HepG2 (cell line): ENCODE results near the gene SNAI1. TPM values are rescaled to one million over a fixed set of nuclear protein-coding genes. Genes with fewer than 3 reads are reported as not detected.

Experiments used
- AGO2 ChIP-seq: fragments of 200-400 bp; formaldehyde crosslinking; optimal IDR thresholded peaks from 2 replicates; pipeline ENCODE3; 2017; ENCODE audit warnings: mild to moderate bottlenecking, low read depth, low read length, moderate library complexity
- ASH2L ChIP-seq: fragments of 300-600, 200-600 bp; sonication (generic); IDR thresholded peaks from 2 replicates; pipeline ENCODE4 v1.7.0; 2017; ENCODE audit warnings: low read depth, mild to moderate bottlenecking, moderate library complexity, mixed read lengths, low read length; ENCODE audit not compliant: insufficient read length
- ATF7-NPFF ChIP-seq: sonication (generic); formaldehyde crosslinking; IDR thresholded peaks from 2 replicates; pipeline ENCODE4 v1.8.1; 2023; ENCODE audit warnings: mild to moderate bottlenecking, low read depth, missing genetic modification reagents, moderate library complexity
- BRCA1 ChIP-seq: sonication (generic); formaldehyde crosslinking; IDR thresholded peaks from 2 replicates; pipeline ENCODE4 v1.4.0; 2020; ENCODE audit warnings: missing genetic modification reagents
- CCDC6 ChIP-seq: sonication (generic); formaldehyde crosslinking; IDR thresholded peaks from 2 replicates; pipeline ENCODE4 v1.8.1; 2022; ENCODE audit warnings: mild to moderate bottlenecking, missing genetic modification reagents, moderate library complexity
- CREB1 ChIP-seq, 2 experiments: fragments of 450-650 bp in 1 of 2; IDR thresholded peaks; 2 replicates each; pipeline ENCODE4 v1.6.1; 2016 to 2017; ENCODE audit warnings: control low read depth in 1 of 2, mild to moderate bottlenecking in 1 of 2, missing compliant biosample characterization in 1 of 2, missing genetic modification characterization in 1 of 2
- DNMT3B ChIP-seq: conservative IDR thresholded peaks from 2 replicates; pipeline ENCODE4 v1.6.1; 2016; ENCODE audit warnings: missing biosample characterization, control low read depth
- EP300 ChIP-seq, 3 experiments: sonication (generic) in 1 of 3; formaldehyde crosslinking in 1 of 3; IDR thresholded peaks; 2 replicates each; pipeline versions ENCODE4 v1.5.1 to v1.6.1; 2011 to 2020; ENCODE audit warnings: low read depth in 2 of 3, low read length in 2 of 3, borderline replicate concordance in 1 of 3, improper control_type of control experiment in 1 of 3, mild to moderate bottlenecking in 1 of 3, missing genetic modification reagents in 1 of 3, moderate library complexity in 1 of 3
- GABPB1 ChIP-seq: IDR thresholded peaks from 2 replicates; pipeline ENCODE4 v1.6.1; 2016; ENCODE audit warnings: mild to moderate bottlenecking, missing genetic modification reagents, moderate library complexity, missing compliant biosample characterization
- HMGA1 ChIP-seq: sonication (generic); formaldehyde crosslinking; conservative IDR thresholded peaks from 2 replicates; pipeline ENCODE4 v1.4.0; 2020; ENCODE audit warnings: missing genetic modification reagents
- KLF11 ChIP-seq: IDR thresholded peaks from 2 replicates; pipeline ENCODE4 v1.6.1; 2016; ENCODE audit warnings: missing compliant biosample characterization
- NR2C2 ChIP-seq: sonication (generic); formaldehyde crosslinking; IDR thresholded peaks from 2 replicates; pipeline ENCODE4 v1.4.0; 2020; ENCODE audit warnings: missing genetic modification reagents, mild to moderate bottlenecking, moderate library complexity, borderline replicate concordance
- NR2F6 ChIP-seq, 2 experiments: IDR thresholded peaks; 2 replicates each; pipeline ENCODE4 v1.6.1; 2016; ENCODE audit warnings: antibody characterized with exemption in 1 of 2, mild to moderate bottlenecking in 1 of 2
- PRPF4 ChIP-seq: fragments of 200-400 bp; formaldehyde crosslinking; IDR thresholded peaks from 2 replicates; pipeline ENCODE4 v1.6.1; 2016; ENCODE audit warnings: low read length, low read depth; ENCODE audit not compliant: poor library complexity, severe bottlenecking
- RBFOX2 ChIP-seq: fragments of 200-400 bp; formaldehyde crosslinking; IDR thresholded peaks from 2 replicates; pipeline ENCODE4 v1.6.1; 2017; ENCODE audit warnings: low read depth, mild to moderate bottlenecking, low read length
- RORA ChIP-seq: sonication (generic); formaldehyde crosslinking; IDR thresholded peaks from 2 replicates; pipeline ENCODE4 v1.5.0; 2020; ENCODE audit warnings: mild to moderate bottlenecking, missing genetic modification reagents, moderate library complexity
- SIN3A ChIP-seq: IDR thresholded peaks from 2 replicates; pipeline ENCODE4 v1.6.1; 2011; ENCODE audit warnings: low read depth, mild to moderate bottlenecking, control low read depth, low read length, borderline replicate concordance
- SIN3B ChIP-seq: fragments of 150-350 bp; IDR thresholded peaks from 2 replicates; pipeline ENCODE4 v1.6.1; 2014; ENCODE audit warnings: low read length
- SUZ12 ChIP-seq: fragments of 150-350 bp; IDR thresholded peaks from 2 replicates; pipeline ENCODE4 v1.6.1; 2014; ENCODE audit warnings: low read depth, low read length
- TEF ChIP-seq: sonication (generic); formaldehyde crosslinking; IDR thresholded peaks from 2 replicates; pipeline ENCODE4 v1.5.0; 2020; ENCODE audit warnings: missing genetic modification reagents
- TP53 ChIP-seq: sonication (generic); formaldehyde crosslinking; conservative IDR thresholded peaks from 2 replicates; pipeline ENCODE4 v1.4.0; 2020; ENCODE audit warnings: missing genetic modification reagents
- ZBTB21 ChIP-seq: sonication (generic); formaldehyde crosslinking; IDR thresholded peaks from 2 replicates; pipeline ENCODE4 v1.4.0; 2020; ENCODE audit warnings: missing genetic modification reagents
- ZKSCAN8 ChIP-seq: IDR thresholded peaks from 2 replicates; pipeline ENCODE4 v1.6.1; 2016; ENCODE audit warnings: borderline replicate concordance, missing genetic modification reagents, missing compliant biosample characterization
- ZNF232 ChIP-seq: sonication (generic); formaldehyde crosslinking; IDR thresholded peaks from 2 replicates; pipeline ENCODE4 v1.4.0; 2020; ENCODE audit warnings: missing genetic modification reagents, borderline replicate concordance
- ZNF362 ChIP-seq: sonication (generic); formaldehyde crosslinking; IDR thresholded peaks from 2 replicates; pipeline ENCODE4 v1.4.0; 2020; ENCODE audit warnings: missing genetic modification reagents, mild to moderate bottlenecking, borderline replicate concordance
- ZNF432 ChIP-seq: sonication (generic); formaldehyde crosslinking; IDR thresholded peaks from 2 replicates; pipeline ENCODE4 v1.5.0; 2020; ENCODE audit warnings: missing genetic modification reagents, mild to moderate bottlenecking, borderline replicate concordance
- ZNF607 ChIP-seq: sonication (generic); formaldehyde crosslinking; IDR thresholded peaks from 2 replicates; pipeline ENCODE4 v1.5.1; 2020; ENCODE audit warnings: missing genetic modification reagents, mild to moderate bottlenecking, borderline replicate concordance
- polyA plus RNA-seq, 8 experiments: library from polyadenylated mRNA; depleted of rRNA in 3 of 8; stranded (reverse) in 7 of 8; unstranded in 1 of 8; fragments of >200 nt; fragmentation: Illumina TruSeq in 4 of 8; extraction: Trizol in 4 of 8; gene quantifications; 2 replicates each; pipeline versions ENCODE4 v1.2.1 to v1.2.3, GENCODE V29; 2011 to 2016; ENCODE audit warnings: low read depth in 4 of 8, missing spikeins in 1 of 8, mixed read lengths in 1 of 8; ENCODE audit not compliant: insufficient read depth in 1 of 8
- total RNA-seq, 5 experiments: library from RNA; depleted of rRNA; stranded (reverse); fragments of >200 nt; fragmentation: Illumina TruSeq; extraction: Trizol; gene quantifications; 2 replicates each; pipeline ENCODE4 v1.2.3, GENCODE V29; 2016; ENCODE audit warnings: low read depth in 1 of 5
- TF ChIP-seq, protein P1 (sequence below): sonication (generic); formaldehyde crosslinking; IDR thresholded peaks from 2 replicates; pipeline ENCODE4 v1.4.0; 2020; ENCODE audit warnings: mild to moderate bottlenecking, missing genetic modification reagents

SNAI1 gene
- total and polyA plus RNA-seq, 2 of the 13 experiments (the other 11 are each of a cell fraction or from before 2014, with no cell fraction given) = 1.3 to 1.4 TPM

DNA sequence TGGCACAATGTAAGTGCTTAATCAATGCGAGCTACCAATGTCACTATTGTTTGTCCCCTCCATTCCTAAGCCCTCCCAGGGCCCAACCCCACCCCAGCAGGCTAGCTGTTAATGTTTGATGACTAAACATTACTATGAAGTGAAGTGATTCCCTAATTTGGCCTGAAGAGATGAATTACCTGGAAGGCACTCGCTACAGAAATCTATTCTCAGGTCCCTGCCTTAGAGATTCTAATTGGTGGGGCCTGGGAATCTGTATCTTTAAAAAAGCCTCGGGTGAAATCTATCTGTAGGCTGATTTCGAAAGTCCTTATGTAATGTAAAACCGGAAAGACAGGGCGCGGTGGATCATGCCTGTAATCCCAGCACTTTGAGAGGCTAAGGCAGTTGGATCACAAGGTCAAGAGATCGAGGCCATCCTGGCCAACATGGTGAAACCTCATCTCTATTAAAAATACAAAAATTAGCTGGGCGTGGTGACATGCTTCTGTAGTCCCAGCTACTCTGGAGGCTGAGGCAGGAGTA is 16.9 kb upstream of the SNAI1 start (continued):
- TF ChIP-seq KLF11 (CRISPR knock-in tag) (no peak), AGO2 (no peak), ZNF607 (peak; percentile 37; the same call in 1 of the 2 replicates), GABPB1 (CRISPR knock-in tag) (peak; percentile 56), BRCA1 (CRISPR knock-in tag) (no peak), CCDC6 (CRISPR knock-in tag) (no peak), RBFOX2 (no peak), DNMT3B (CRISPR knock-in tag) (peak; percentile 86; the same call in 1 of the 2 replicates), TP53 (CRISPR knock-in tag) (no peak), ZNF232 (no peak), RORA (CRISPR knock-in tag) (no peak), PRPF4 (no peak), ZNF432 (CRISPR knock-in tag) (no peak), SIN3A (no peak), HMGA1 (CRISPR knock-in tag) (no peak), SIN3B (no peak), CREB1 (IDR thresholded peaks at IDR 0.05) (no peak), CREB1 (CRISPR knock-in tag; IDR thresholded peaks at IDR 0.05) (0 out of 2 replicates have a peak, but pooled peaks have one; percentile 27), NR2F6 (IDR thresholded peaks at IDR 0.05) (peak; percentile 48), NR2F6 (CRISPR knock-in tag; IDR thresholded peaks at IDR 0.05) (peak; percentile 20; the same call in 1 of the 2 replicates), SUZ12 (no peak), ASH2L (peak; percentile 28), ZKSCAN8 (CRISPR knock-in tag) (no peak), ZNF362 (CRISPR knock-in tag) (no peak), TEF (CRISPR knock-in tag) (peak; percentile 61; the same call in 1 of the 2 replicates), NR2C2 (no peak), ZBTB21 (CRISPR knock-in tag) (no peak), EP300 (IDR thresholded peaks at IDR 0.05; ENCODE audit: low read depth in 2 of 2, low read length in 2 of 2) (peak in 1 of 2 experiments; percentile 33; a peak in 1 of 4 replicates), EP300 (CRISPR knock-in tag; IDR thresholded peaks at IDR 0.05; ENCODE audit: borderline replicate concordance) (no peak), ATF7-NPFF (CRISPR knock-in tag) (no peak)
- TF ChIP-seq, protein P1, sequence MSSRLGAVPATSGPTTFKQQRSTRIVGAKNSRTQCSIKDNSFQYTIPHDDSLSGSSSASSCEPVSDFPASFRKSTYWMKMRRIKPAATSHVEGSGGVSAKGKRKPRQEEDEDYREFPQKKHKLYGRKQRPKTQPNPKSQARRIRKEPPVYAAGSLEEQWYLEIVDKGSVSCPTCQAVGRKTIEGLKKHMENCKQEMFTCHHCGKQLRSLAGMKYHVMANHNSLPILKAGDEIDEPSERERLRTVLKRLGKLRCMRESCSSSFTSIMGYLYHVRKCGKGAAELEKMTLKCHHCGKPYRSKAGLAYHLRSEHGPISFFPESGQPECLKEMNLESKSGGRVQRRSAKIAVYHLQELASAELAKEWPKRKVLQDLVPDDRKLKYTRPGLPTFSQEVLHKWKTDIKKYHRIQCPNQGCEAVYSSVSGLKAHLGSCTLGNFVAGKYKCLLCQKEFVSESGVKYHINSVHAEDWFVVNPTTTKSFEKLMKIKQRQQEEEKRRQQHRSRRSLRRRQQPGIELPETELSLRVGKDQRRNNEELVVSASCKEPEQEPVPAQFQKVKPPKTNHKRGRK = no peak
